GM21447 (cell line): ENCODE data around the gene SELENOF.
"Not testable (repeated sequence)": the region's sequence is repeated elsewhere in the genome, so short reads cannot be mapped to it uniquely, and the experiment has no call there.

Source experiments
- ATAC-seq: cut with Tn5 transposase; IDR thresholded peaks from one replicate; pipeline ENCODE4 v1.9.1; 2021; ENCODE audit not compliant: unreplicated experiment

The SELENOF gene

GRCh38 chr1:86821956-86822355 lies 92.0 kb downstream of the SELENOF start:
- no peak for ATAC-seq

- ATAC-seq = not testable (repeated sequence)
Measured at GRCh38 chr1:86819970-86820369, 94.0 kb downstream of the SELENOF start.

DNA sequence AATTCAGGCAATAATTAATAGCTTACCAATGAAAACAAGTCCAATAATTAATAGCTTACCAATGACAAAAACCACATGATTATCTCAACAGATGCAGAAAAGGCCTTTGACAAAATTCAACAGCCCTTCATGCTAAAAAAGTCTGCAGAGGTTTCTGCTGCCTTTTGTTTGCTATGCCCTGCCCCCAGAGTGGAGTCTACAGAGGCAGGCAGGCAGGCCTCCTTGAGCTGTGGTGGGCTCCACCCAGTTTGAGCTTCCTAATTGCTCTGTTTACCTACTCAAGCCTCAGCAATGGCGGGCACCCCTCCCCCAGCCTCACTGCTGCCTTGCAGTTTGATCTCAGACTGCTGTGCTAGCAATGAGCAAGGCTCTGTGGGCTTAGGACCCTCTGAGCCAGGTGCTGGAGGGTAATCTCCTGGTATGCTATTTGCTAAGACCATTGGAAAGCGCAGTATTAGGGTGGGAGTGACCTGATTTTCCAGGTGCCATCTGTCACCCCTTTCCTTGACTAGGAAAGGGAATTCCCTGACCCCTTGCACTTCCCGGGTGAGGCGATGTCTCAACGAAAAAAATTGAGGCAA lies 96.6 kb downstream of the SELENOF start:
- ATAC-seq = not testable (repeated sequence)

DNA sequence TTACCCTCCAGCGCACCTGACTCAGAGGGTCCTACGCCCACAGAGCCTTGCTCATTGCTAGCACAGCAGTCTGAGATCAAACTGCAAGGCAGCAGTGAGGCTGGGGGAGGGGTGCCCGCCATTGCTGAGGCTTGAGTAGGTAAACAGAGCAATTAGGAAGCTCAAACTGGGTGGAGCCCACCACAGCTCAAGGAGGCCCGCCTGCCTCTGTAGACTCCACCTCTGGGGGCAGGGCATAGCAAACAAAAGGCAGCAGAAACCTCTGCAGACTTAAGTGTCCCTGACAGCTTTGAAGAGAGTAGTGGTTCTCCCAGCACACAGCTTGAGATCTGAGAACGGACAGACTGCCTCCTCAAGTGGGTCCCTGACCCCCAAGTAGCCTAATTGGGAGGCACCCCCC lies 99.8 kb downstream of the SELENOF start:
- not testable (repeated sequence) for ATAC-seq
